H1 (cell line): ENCODE data around the gene RARRES2. TPM values are rescaled to one million over a fixed set of nuclear protein-coding genes. Genes with fewer than 3 reads are reported as not detected.
"Not testable (repeated sequence)": the region's sequence is repeated elsewhere in the genome, so short reads cannot be mapped to it uniquely, and the experiment has no call there.

Experiments used
- CTCF ChIA-PET: fragments of 300-600 bp; sonication (Branson Sonifier 250); formaldehyde crosslinking; loops from one replicate; lab custom pipeline; 2021; ENCODE audit not compliant: partially characterized antibody; lab: Charles Lee
- POLR2A ChIA-PET: fragments of 300-600 bp; sonication (Branson Sonifier 250); formaldehyde crosslinking; loops from one replicate; lab custom pipeline; 2021; ENCODE audit warnings: inconsistent platforms; ENCODE audit not compliant: partially characterized antibody; lab: Charles Lee
- DNase-seq, 2 experiments: peaks; one replicate each; pipeline versions ENCODE4 v3.0.0 to v3.0.0-alpha.2; 2010 to 2022; ENCODE audit warnings: low spot score in 2 of 2, low read depth in 1 of 2, mixed read lengths in 1 of 2
- FAIRE-seq: peaks from 2 replicates; lab custom pipeline; 2011; peaks lifted over from hg19 to GRCh38; lab: Jason Lieb, UNC
- H2AFZ ChIP-seq: 2 replicates; pipeline ENCODE4 v1.8.1; 2012; ENCODE audit warnings: low read length, inconsistent platforms
- H2AK5ac ChIP-seq: 2 replicates; pipeline ENCODE4 v1.6.1; 2013; ENCODE audit warnings: low read depth, low read length
- H2BK120ac ChIP-seq: replicated peaks from 2 replicates; pipeline ENCODE3; 2013; ENCODE audit warnings: low read depth, low read length, inconsistent platforms
- H2BK12ac ChIP-seq: 2 replicates; pipeline ENCODE4 v1.6.1; 2013; ENCODE audit warnings: low read depth, low read length
- H2BK15ac ChIP-seq: 2 replicates; pipeline ENCODE4 v1.6.1; 2013; ENCODE audit warnings: low read length
- H2BK20ac ChIP-seq: 2 replicates; pipeline ENCODE4 v1.6.1; 2013; ENCODE audit warnings: low read length
- H2BK5ac ChIP-seq: 2 replicates; pipeline ENCODE4 v1.6.1; 2013; ENCODE audit warnings: low read depth, low read length
- H3K14ac ChIP-seq: 2 replicates; pipeline ENCODE4 v1.6.1; 2013; ENCODE audit warnings: inconsistent platforms; ENCODE audit not compliant: insufficient read length
- H3K18ac ChIP-seq: 2 replicates; pipeline ENCODE4 v1.6.1; 2013; ENCODE audit warnings: low read length; ENCODE audit errors: extremely low read depth
- H3K23ac ChIP-seq: 2 replicates; pipeline ENCODE4 v1.6.1; 2013; ENCODE audit warnings: inconsistent platforms; ENCODE audit not compliant: insufficient read length
- H3K23me2 ChIP-seq: 2 replicates; pipeline ENCODE4 v1.6.1; 2013; ENCODE audit warnings: low read depth, low read length
- H3K27ac ChIP-seq: 2 replicates; pipeline ENCODE4 v1.6.1; 2011; ENCODE audit warnings: low read depth, low read length, inconsistent platforms
- H3K27me3 ChIP-seq, 4 experiments: replicated peaks in 1 of 4; 1 replicate in 1 of 4; 2 replicates in 3 of 4; pipeline versions ENCODE4 v1.6.1 to v1.8.1; 2011 to 2013; ENCODE audit warnings: low read length in 3 of 4, mild to moderate bottlenecking in 3 of 4, inconsistent platforms in 2 of 4, mixed read lengths in 2 of 4, moderate library complexity in 1 of 4; ENCODE audit not compliant: control insufficient read depth in 3 of 4, insufficient read depth in 3 of 4; ENCODE audit errors: extremely low read depth in 1 of 4
- H3K36me3 ChIP-seq, 4 experiments: 2 replicates each; pipeline versions ENCODE4 v1.6.1 to v1.8.1; 2011 to 2013; ENCODE audit warnings: mild to moderate bottlenecking in 4 of 4, low read length in 3 of 4, moderate library complexity in 2 of 4, control low read depth in 1 of 4, inconsistent platforms in 1 of 4; ENCODE audit not compliant: insufficient read depth in 4 of 4, control insufficient read depth in 2 of 4
- H3K4ac ChIP-seq: replicated peaks from 2 replicates; pipeline ENCODE3; 2013; ENCODE audit warnings: low read length, low read depth, mixed read lengths, inconsistent platforms; ENCODE audit not compliant: insufficient read length
- H3K4me1 ChIP-seq, 4 experiments: replicated peaks in 1 of 4; 1 replicate in 1 of 4; 2 replicates in 3 of 4; pipeline versions ENCODE4 v1.6.1 to v1.8.1; 2011 to 2013; ENCODE audit warnings: low read length in 3 of 4, inconsistent platforms in 2 of 4, mixed read lengths in 1 of 4; ENCODE audit not compliant: insufficient read depth in 4 of 4, control insufficient read depth in 3 of 4
- H3K4me2 ChIP-seq, 2 experiments: 2 replicates each; pipeline versions ENCODE4 v1.6.1 to v1.8.1; 2011 to 2013; ENCODE audit warnings: low read depth in 2 of 2, low read length in 2 of 2, control low read depth in 1 of 2, inconsistent platforms in 1 of 2, mild to moderate bottlenecking in 1 of 2; ENCODE audit not compliant: insufficient read depth in 1 of 2
- H3K4me3 ChIP-seq, 4 experiments: fragments of 200-600, 300-600 bp in 1 of 4; sonication (generic), shearing (Covaris generic), sonication (Bioruptor Twin) in 1 of 4; 2 replicates each; pipeline versions ENCODE4 v1.5.1 to v1.8.1; 2011 to 2016; ENCODE audit warnings: low read length in 4 of 4, low read depth in 3 of 4, control low read depth in 2 of 4, inconsistent platforms in 2 of 4, mild to moderate bottlenecking in 2 of 4, mixed read lengths in 1 of 4, moderate library complexity in 1 of 4; ENCODE audit not compliant: insufficient read depth in 2 of 4; ENCODE audit errors: extremely low read depth in 1 of 4
- H3K56ac ChIP-seq: replicated peaks from 2 replicates; pipeline ENCODE3; 2013; ENCODE audit warnings: low read depth, mild to moderate bottlenecking, mixed read lengths, low read length, inconsistent platforms; ENCODE audit not compliant: insufficient read length
- H3K79me1 ChIP-seq: 2 replicates; pipeline ENCODE4 v1.6.1; 2013; ENCODE audit warnings: low read depth, low read length, control low read depth
- H3K79me2 ChIP-seq, 2 experiments: 2 replicates each; pipeline versions ENCODE4 v1.6.1 to v1.8.1; 2012 to 2013; ENCODE audit warnings: low read length in 2 of 2, mild to moderate bottlenecking in 2 of 2, inconsistent platforms in 1 of 2; ENCODE audit not compliant: insufficient read depth in 2 of 2, control insufficient read depth in 1 of 2
- H3K9ac ChIP-seq, 4 experiments: replicated peaks in 1 of 4; 1 replicate in 1 of 4; 2 replicates in 3 of 4; pipeline versions ENCODE4 v1.6.1 to v1.8.1; 2011 to 2013; ENCODE audit warnings: low read depth in 3 of 4, low read length in 3 of 4, control low read depth in 2 of 4, mild to moderate bottlenecking in 2 of 4, moderate library complexity in 2 of 4, inconsistent platforms in 1 of 4; ENCODE audit errors: extremely low read depth in 1 of 4
- H3K9me3 ChIP-seq, 2 experiments: 2 replicates each; pipeline versions ENCODE4 v1.6.1 to v1.8.1; 2012 to 2013; ENCODE audit warnings: mild to moderate bottlenecking in 2 of 2, moderate library complexity in 2 of 2, control low read depth in 1 of 2, inconsistent platforms in 1 of 2, low read depth in 1 of 2, low read length in 1 of 2, mixed read lengths in 1 of 2; ENCODE audit not compliant: insufficient read depth in 2 of 2
- H4K20me1 ChIP-seq, 2 experiments: replicated peaks in 1 of 2; 2 replicates each; pipeline versions ENCODE3 to v1.8.1; 2011 to 2013; ENCODE audit warnings: inconsistent platforms in 2 of 2, low read length in 2 of 2, mild to moderate bottlenecking in 1 of 2; ENCODE audit not compliant: insufficient read depth in 2 of 2, control insufficient read depth in 1 of 2
- H4K5ac ChIP-seq: 2 replicates; pipeline ENCODE4 v1.6.1; 2013; ENCODE audit warnings: low read length, low read depth, mixed read lengths, inconsistent platforms; ENCODE audit not compliant: insufficient read length
- H4K8ac ChIP-seq: 2 replicates; pipeline ENCODE4 v1.8.0; 2013; ENCODE audit warnings: mild to moderate bottlenecking, moderate library complexity, low read length, inconsistent platforms; ENCODE audit not compliant: insufficient read depth; ENCODE audit errors: extremely low read depth
- H4K91ac ChIP-seq: replicated peaks from 2 replicates; pipeline ENCODE3; 2013; ENCODE audit warnings: low read length, mixed read lengths, inconsistent platforms; ENCODE audit not compliant: insufficient read length
- HDAC2 ChIP-seq, 2 experiments: fragments of 300-600 bp in 1 of 2; sonication (generic) in 1 of 2; IDR thresholded peaks; 2 replicates each; pipeline ENCODE4 v1.6.1; 2011 to 2012; ENCODE audit warnings: low read depth in 2 of 2, low read length in 2 of 2, mild to moderate bottlenecking in 2 of 2, moderate library complexity in 2 of 2, borderline replicate concordance in 1 of 2, inconsistent platforms in 1 of 2
- WGBS, 2 experiments: shearing (Covaris generic) in 1 of 2; methylation state at CpG; one replicate each; pipeline versions ENCODE4 v1.1.6 to v1.1.7; 2013 to 2015; ENCODE audit warnings: low lambda C conversion rate in 2 of 2, mixed read lengths in 2 of 2, inconsistent platforms in 1 of 2, low coverage in 1 of 2, missing lambda C conversion rate in 1 of 2; ENCODE audit not compliant: insufficient replicate concordance in 2 of 2, insufficient coverage in 1 of 2, insufficient read length in 1 of 2; ENCODE audit errors: extremely low coverage in 1 of 2, missing lambda C conversion rate in 1 of 2; 5-methylcytosine and 5-hydroxymethylcytosine counted together
- polyA plus RNA-seq, 7 experiments: library from polyadenylated mRNA; depleted of rRNA in 3 of 7; stranded (reverse) in 5 of 7; unstranded in 2 of 7; fragments of >200 nt in 5 of 7; fragments of 200-250 nt in 2 of 7; gene quantifications; 1 replicate in 5 of 7; 2 replicates in 1 of 7; 4 replicates in 1 of 7; pipeline versions ENCODE4 v1.2.1 to v1.2.3, GENCODE V29; 2011 to 2013; ENCODE audit warnings: missing spikeins in 2 of 7, mixed read lengths in 2 of 7
- total RNA-seq: library from RNA; stranded (reverse); fragmentation: NEBNext Ultra II Directional; extraction: Animal tissue kit (Norgen Biotek cat#: 25700); gene quantifications from 2 replicates; pipeline ENCODE4 v1.2.1, GENCODE V29; 2021

RARRES2 gene
- total and polyA plus RNA-seq, 2 of the 8 experiments (the other 6 are each of a cell fraction or from before 2014, with no cell fraction given): 254 to 441 TPM

DNA sequence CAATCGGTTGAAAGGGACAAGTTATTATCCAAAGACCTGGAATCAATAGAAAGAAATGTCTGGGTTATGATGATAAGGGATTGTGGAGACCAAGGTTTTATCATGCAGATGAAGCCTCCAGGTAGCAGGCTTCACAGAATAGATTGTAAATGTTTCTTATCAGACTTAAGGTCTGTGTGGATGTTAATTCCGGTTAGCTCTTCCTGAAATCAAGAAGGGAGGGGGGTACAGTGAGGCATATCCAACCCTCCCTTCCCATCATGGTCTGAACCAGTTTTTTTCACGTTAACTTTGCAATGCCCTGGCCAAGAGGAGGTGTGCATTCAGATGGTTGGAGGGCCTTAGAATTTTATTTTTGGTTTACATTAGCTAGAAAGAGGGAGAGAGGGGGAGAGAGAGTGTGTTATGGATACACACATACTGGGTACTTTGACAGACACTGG, 28.0 kb downstream of the RARRES2 start (continued):
- TF ChIP-seq HDAC2 (IDR thresholded peaks at IDR 0.05; ENCODE audit: borderline replicate concordance in 1 of 2, low read depth in 2 of 2, low read length in 2 of 2): no peak

DNA sequence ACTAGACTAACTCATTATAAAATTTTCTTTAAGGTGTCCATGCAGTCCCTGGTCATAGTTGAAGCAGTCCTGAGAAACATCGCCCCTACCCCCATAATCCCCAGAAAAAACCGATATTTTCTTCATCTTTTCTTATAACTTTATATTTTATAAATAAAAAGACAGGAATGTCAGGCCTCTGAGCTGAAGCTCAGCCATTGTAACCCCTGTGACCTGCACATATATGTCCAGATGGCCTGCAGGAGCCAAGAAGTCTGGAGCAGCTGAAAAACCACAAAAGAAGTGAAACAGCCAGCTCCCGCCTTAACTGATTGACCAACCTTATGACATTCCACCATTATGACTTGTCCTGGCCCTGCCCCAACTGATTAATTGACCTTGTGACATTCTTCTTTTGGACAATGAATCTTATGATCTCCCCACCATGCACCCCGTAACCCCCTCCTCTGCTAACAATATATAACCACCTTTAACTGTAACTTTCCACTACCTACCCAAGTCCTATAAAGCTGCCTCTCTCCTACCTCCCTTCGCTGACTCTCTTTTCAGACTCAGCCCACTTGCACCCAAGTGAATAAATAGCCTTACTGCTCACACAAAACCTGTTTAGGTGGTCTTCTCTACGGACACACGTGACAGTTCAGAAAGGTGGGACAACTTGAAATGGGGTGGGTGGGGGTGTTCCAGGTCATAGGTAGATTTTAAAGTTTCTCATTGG, 28.6 kb downstream of the RARRES2 start:
- not testable (repeated sequence) for FAIRE-seq

More for the DNA sequence above, 28.6 kb downstream of the RARRES2 start:
- H2BK20ac ChIP-seq, H3K79me1 ChIP-seq, H3K27me3 ChIP-seq, H2AFZ ChIP-seq, H3K4me3 ChIP-seq, H3K56ac ChIP-seq, H3K23me2 ChIP-seq, H4K8ac ChIP-seq, H3K9me3 ChIP-seq, H4K20me1 ChIP-seq, H4K91ac ChIP-seq, H3K79me2 ChIP-seq, H3K23ac ChIP-seq, H3K27ac ChIP-seq, H3K4ac ChIP-seq, H3K36me3 ChIP-seq, DNase-seq, H3K14ac ChIP-seq, H4K5ac ChIP-seq, H3K9ac ChIP-seq, H2AK5ac ChIP-seq, H3K18ac ChIP-seq, H2BK120ac ChIP-seq, H2BK15ac ChIP-seq: not testable (repeated sequence)
- Histone ChIP-seq H2BK12ac (peak overlapping the region; percentile 55), H3K4me1 (peaks cover 0 to 19% (median 8%) of the 10 kb centered on the region in 4 experiments; a peak in 6 of 7 replicates), H2BK5ac (peak overlapping the region; percentile 16; the same call in 1 of the 2 replicates), H3K4me2 (peak overlapping the region in 1 of 2 experiments; percentile 9; a peak in 1 of 4 replicates)
- POLR2A ChIA-PET: interaction anchor here (0.6 to 1.4 kb wide), 3 partner anchors 17 to 93 kb away, joined by 3 read pairs; a partner anchor contains a TSS
- CTCF ChIA-PET: interaction anchor here (0.5 to 2.1 kb wide), 7 partner anchors 14 to 466 kb away, joined by 3 to 7 read pairs (median 4); no protein-coding TSS in a partner anchor
- WGBS, 2 experiments: 75% methylated on average over 7 of the region's 7 CpGs; no CpG with 5 or more reads in 1 of the 2 experiments
